Measurements from ENCODE around the gene ATG101. TPM values are rescaled to one million over a fixed set of nuclear protein-coding genes. Genes with fewer than 3 reads are reported as not detected.

The ATG101 gene
- total and polyA plus RNA-seq, 4 donors = 19.7 to 37.8 (median 33.7) TPM

- Histone ChIP-seq H3K9me3 (ENCODE audit: control insufficient read depth, insufficient read depth, low read length) (no peaks in the 10 kb centered on the region), H3K36me3 (ENCODE audit: control insufficient read depth, insufficient read depth, low read length) (peaks cover 14% of the 10 kb centered on the region), H3K27ac (ENCODE audit: low read depth, low read length) (no peak overlapping the region), H3K4me3 (ENCODE audit: low read depth, low read length) (no peak overlapping the region), H3K4me1 (ENCODE audit: control insufficient read depth, insufficient read depth, low read length) (peaks cover 35% of the 10 kb centered on the region), H3K27me3 (ENCODE audit: control insufficient read depth, insufficient read depth, low read length) (no peaks in the 10 kb centered on the region)
- DNase-seq (ENCODE audit: low read depth in 4 of 6, low spot score in 6 of 6) = peak in 1 of 6 donors; percentile 0
- WGBS (ENCODE audit: insufficient coverage) = 85% methylated on average over 8 of the region's 9 CpGs
Observed at GRCh38 chr12:52084491-52085231, 14.9 kb downstream of the ATG101 start.

GRCh38 chr12:52085682-52086180 lies 16.0 kb downstream of the ATG101 start:
- Histone ChIP-seq H3K4me1 (ENCODE audit: control insufficient read depth, insufficient read depth, low read length) (peaks cover 27% of the 10 kb centered on the region), H3K9me3 (ENCODE audit: control insufficient read depth, insufficient read depth, low read length) (no peaks in the 10 kb centered on the region), H3K27ac (ENCODE audit: low read depth, low read length) (no peak overlapping the region), H3K27me3 (ENCODE audit: control insufficient read depth, insufficient read depth, low read length) (peaks cover 3% of the 10 kb centered on the region), H3K36me3 (ENCODE audit: control insufficient read depth, insufficient read depth, low read length) (peaks cover 6% of the 10 kb centered on the region), H3K4me3 (ENCODE audit: low read depth, low read length) (no peak overlapping the region)
- 83% methylated on average over 6 of the region's 6 CpGs for WGBS (ENCODE audit: insufficient coverage)
- DNase-seq (ENCODE audit: low read depth in 4 of 6, low spot score in 6 of 6) = peak in 1 of 6 donors; percentile 0

GRCh38 chr12:52086366-52086765 lies 16.6 kb downstream of the ATG101 start:
- Histone ChIP-seq H3K27ac (ENCODE audit: low read depth, low read length) (no peak overlapping the region), H3K27me3 (ENCODE audit: control insufficient read depth, insufficient read depth, low read length) (peaks cover 3% of the 10 kb centered on the region), H3K4me1 (ENCODE audit: control insufficient read depth, insufficient read depth, low read length) (peaks cover 21% of the 10 kb centered on the region), H3K9me3 (ENCODE audit: control insufficient read depth, insufficient read depth, low read length) (no peaks in the 10 kb centered on the region), H3K4me3 (ENCODE audit: low read depth, low read length) (no peak overlapping the region), H3K36me3 (ENCODE audit: control insufficient read depth, insufficient read depth, low read length) (peaks cover 1% of the 10 kb centered on the region)
- DNase-seq (ENCODE audit: low read depth in 4 of 6, low spot score in 6 of 6) = peak in 1 of 6 donors; percentile 0
- 72% methylated on average over 8 of the region's 9 CpGs for WGBS (ENCODE audit: insufficient coverage)

- peaks cover 3% of the 10 kb centered on the region for H3K27me3 ChIP-seq (ENCODE audit: control insufficient read depth, insufficient read depth, low read length)
- 71% methylated on average over 22 of the region's 22 CpGs for WGBS (ENCODE audit: insufficient coverage)
- no peak overlapping the region for H3K4me3 ChIP-seq (ENCODE audit: low read depth, low read length)
- no peak for DNase-seq (ENCODE audit: low read depth in 4 of 6, low spot score in 6 of 6)
- H3K27ac ChIP-seq (ENCODE audit: low read depth, low read length) = no peak overlapping the region
- no peaks in the 10 kb centered on the region for H3K9me3 ChIP-seq (ENCODE audit: control insufficient read depth, insufficient read depth, low read length)
- H3K4me1 ChIP-seq (ENCODE audit: control insufficient read depth, insufficient read depth, low read length) = peaks cover 13% of the 10 kb centered on the region
- H3K36me3 ChIP-seq (ENCODE audit: control insufficient read depth, insufficient read depth, low read length) = no peaks in the 10 kb centered on the region
Observed at GRCh38 chr12:52086944-52087835, 17.4 kb downstream of the ATG101 start.

- Histone ChIP-seq H3K36me3 (ENCODE audit: control insufficient read depth, insufficient read depth, low read length) (no peaks in the 10 kb centered on the region), H3K9me3 (ENCODE audit: control insufficient read depth, insufficient read depth, low read length) (no peaks in the 10 kb centered on the region), H3K4me3 (ENCODE audit: low read depth, low read length) (no peak overlapping the region), H3K4me1 (ENCODE audit: control insufficient read depth, insufficient read depth, low read length) (peaks cover 3% of the 10 kb centered on the region), H3K27me3 (ENCODE audit: control insufficient read depth, insufficient read depth, low read length) (peaks cover 3% of the 10 kb centered on the region), H3K27ac (ENCODE audit: low read depth, low read length) (no peak overlapping the region)
- 74% methylated on average over 17 of the region's 20 CpGs for WGBS (ENCODE audit: insufficient coverage)
- no peak for DNase-seq (ENCODE audit: low read depth in 4 of 6, low spot score in 6 of 6)
Observed at GRCh38 chr12:52087961-52088820, 18.4 kb downstream of the ATG101 start.

- Histone ChIP-seq H3K9me3 (ENCODE audit: control insufficient read depth, insufficient read depth, low read length) (no peaks in the 10 kb centered on the region), H3K27me3 (ENCODE audit: control insufficient read depth, insufficient read depth, low read length) (peaks cover 3% of the 10 kb centered on the region), H3K4me1 (ENCODE audit: control insufficient read depth, insufficient read depth, low read length) (no peaks in the 10 kb centered on the region), H3K4me3 (ENCODE audit: low read depth, low read length) (no peak overlapping the region), H3K27ac (ENCODE audit: low read depth, low read length) (no peak overlapping the region), H3K36me3 (ENCODE audit: control insufficient read depth, insufficient read depth, low read length) (no peaks in the 10 kb centered on the region)
- WGBS (ENCODE audit: insufficient coverage) = 85% methylated on average over 10 of the region's 11 CpGs
- no peak for DNase-seq (ENCODE audit: low read depth in 4 of 6, low spot score in 6 of 6)
Observed at GRCh38 chr12:52089491-52089890, 19.7 kb downstream of the ATG101 start.

GRCh38 chr12:52090291-52090690 lies 20.5 kb downstream of the ATG101 start:
- no peak for DNase-seq (ENCODE audit: low read depth in 4 of 6, low spot score in 6 of 6)
- H3K27me3 ChIP-seq (ENCODE audit: control insufficient read depth, insufficient read depth, low read length) = peaks cover 3% of the 10 kb centered on the region

GRCh38 chr12:52091061-52091460 lies 21.3 kb downstream of the ATG101 start:
- Histone ChIP-seq H3K36me3 (ENCODE audit: control insufficient read depth, insufficient read depth, low read length) (no peaks in the 10 kb centered on the region), H3K27me3 (ENCODE audit: control insufficient read depth, insufficient read depth, low read length) (peaks cover 3% of the 10 kb centered on the region), H3K27ac (ENCODE audit: low read depth, low read length) (no peak overlapping the region), H3K4me1 (ENCODE audit: control insufficient read depth, insufficient read depth, low read length) (no peaks in the 10 kb centered on the region), H3K4me3 (ENCODE audit: low read depth, low read length) (no peak overlapping the region), H3K9me3 (ENCODE audit: control insufficient read depth, insufficient read depth, low read length) (no peaks in the 10 kb centered on the region)
- 14% methylated on average over 3 of the region's 3 CpGs for WGBS (ENCODE audit: insufficient coverage)
- DNase-seq (ENCODE audit: low read depth in 4 of 6, low spot score in 6 of 6) = no peak

More at GRCh38 chr12:52090291-52090690, 20.5 kb downstream of the ATG101 start:
- no peaks in the 10 kb centered on the region for H3K4me1 ChIP-seq (ENCODE audit: control insufficient read depth, insufficient read depth, low read length)
- H3K4me3 ChIP-seq (ENCODE audit: low read depth, low read length) = no peak overlapping the region
- H3K9me3 ChIP-seq (ENCODE audit: control insufficient read depth, insufficient read depth, low read length) = no peaks in the 10 kb centered on the region
- H3K27ac ChIP-seq (ENCODE audit: low read depth, low read length) = no peak overlapping the region
- no peaks in the 10 kb centered on the region for H3K36me3 ChIP-seq (ENCODE audit: control insufficient read depth, insufficient read depth, low read length)
- WGBS (ENCODE audit: insufficient coverage) = 79% methylated on average over 10 of the region's 10 CpGs

- DNase-seq (ENCODE audit: low read depth in 4 of 6, low spot score in 6 of 6) = no peak
- 67% methylated on average over 5 of the region's 8 CpGs for WGBS (ENCODE audit: insufficient coverage)
- H3K9me3 ChIP-seq (ENCODE audit: control insufficient read depth, insufficient read depth, low read length) = no peaks in the 10 kb centered on the region
- no peak overlapping the region for H3K4me3 ChIP-seq (ENCODE audit: low read depth, low read length)
- no peaks in the 10 kb centered on the region for H3K36me3 ChIP-seq (ENCODE audit: control insufficient read depth, insufficient read depth, low read length)
- peaks cover 3% of the 10 kb centered on the region for H3K27me3 ChIP-seq (ENCODE audit: control insufficient read depth, insufficient read depth, low read length)
- H3K4me1 ChIP-seq (ENCODE audit: control insufficient read depth, insufficient read depth, low read length) = no peaks in the 10 kb centered on the region
- H3K27ac ChIP-seq (ENCODE audit: low read depth, low read length) = no peak overlapping the region
Observed at GRCh38 chr12:52091869-52092268, 22.1 kb downstream of the ATG101 start.
